Activated CD8-positive, alpha-beta memory T cell treated with anti-CD3 and anti-CD28 coated beads for 48 hours (primary cell): Measurements from ENCODE around the gene STK17A.
"Not testable (repeated sequence)": the region's sequence is repeated elsewhere in the genome, so short reads cannot be mapped to it uniquely, and the experiment has no call there.

Experiments used
- DNase-seq, 3 experiments: peaks; one replicate each; pipeline ENCODE4 v3.0.0-alpha.2; 2020; ENCODE audit warnings: low read depth in 2 of 3, low spot score in 2 of 3

Gene STK17A

GRCh38 chr7:43596426-43596825 lies 13.5 kb downstream of the STK17A start:
- not testable (repeated sequence) for DNase-seq

- no peak for DNase-seq
Observed at GRCh38 chr7:43600056-43600455, 17.1 kb downstream of the STK17A start.

- no peak for DNase-seq
Observed at GRCh38 chr7:43602256-43602655, 19.3 kb downstream of the STK17A start.

GRCh38 chr7:43604251-43604650 lies 21.3 kb downstream of the STK17A start:
- no peak for DNase-seq

GRCh38 chr7:43609097-43609496 lies 26.2 kb downstream of the STK17A start:
- no peak for DNase-seq

- DNase-seq, result no peak
Observed at GRCh38 chr7:43612128-43612527, 29.2 kb downstream of the STK17A start.

GRCh38 chr7:43612599-43613589 lies 30.0 kb downstream of the STK17A start:
- no peak for DNase-seq

- no peak for DNase-seq
Observed at GRCh38 chr7:43615558-43616145, 32.7 kb downstream of the STK17A start.

GRCh38 chr7:43616977-43617376 lies 34.1 kb downstream of the STK17A start:
- no peak for DNase-seq

GRCh38 chr7:43618073-43618472 lies 35.2 kb downstream of the STK17A start:
- no peak for DNase-seq

GRCh38 chr7:43619213-43620012 lies 36.5 kb downstream of the STK17A start:
- no peak for DNase-seq

- DNase-seq, result no peak
Observed at GRCh38 chr7:43621729-43622448, 39.0 kb downstream of the STK17A start.

GRCh38 chr7:43624156-43624555 lies 41.2 kb downstream of the STK17A start:
- DNase-seq, result no peak

- DNase-seq, result no peak
Observed at GRCh38 chr7:43625453-43625852, 42.5 kb downstream of the STK17A start.

GRCh38 chr7:43625980-43626379 lies 43.1 kb downstream of the STK17A start:
- DNase-seq, result no peak

GRCh38 chr7:43626695-43627094 lies 43.8 kb downstream of the STK17A start:
- DNase-seq, result no peak

- not testable (repeated sequence) for DNase-seq
Observed at GRCh38 chr7:43627798-43628197, 44.9 kb downstream of the STK17A start.

GRCh38 chr7:43628431-43628830 lies 45.5 kb downstream of the STK17A start:
- DNase-seq, result no peak

GRCh38 chr7:43629857-43630256 lies 46.9 kb downstream of the STK17A start:
- no peak for DNase-seq

GRCh38 chr7:43630482-43630881 lies 47.6 kb downstream of the STK17A start:
- DNase-seq, result no peak

GRCh38 chr7:43631559-43631958 lies 48.7 kb downstream of the STK17A start:
- DNase-seq, result no peak
